OCI-M1 (cell line): ENCODE data around the gene C11orf68.

Experiments used
- DNase-seq: peaks from one replicate; lab custom pipeline; 2025; lab: John Stamatoyannopoulos, UW

The C11orf68 gene

DNA sequence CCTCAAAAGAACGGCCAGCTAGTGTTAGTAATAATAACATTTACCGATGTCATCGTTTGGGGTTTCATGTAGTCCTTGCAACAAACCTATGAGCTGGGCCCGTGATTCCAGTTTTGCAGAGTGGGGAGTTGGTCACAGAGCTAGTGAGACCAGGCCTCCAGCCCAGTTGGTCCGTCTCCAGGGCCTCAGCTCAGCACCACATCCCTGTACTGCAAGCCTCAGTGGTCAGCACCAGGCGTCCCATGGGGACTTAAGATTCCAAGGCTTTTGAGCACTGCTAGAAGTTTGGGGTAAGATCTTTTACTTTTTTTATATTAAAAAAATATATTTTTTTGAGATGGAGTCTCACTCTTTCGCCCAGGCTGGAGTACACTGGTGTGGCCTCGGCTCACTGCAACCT, 25.3 kb upstream of the C11orf68 start:
- DNase-seq = no peak

DNA sequence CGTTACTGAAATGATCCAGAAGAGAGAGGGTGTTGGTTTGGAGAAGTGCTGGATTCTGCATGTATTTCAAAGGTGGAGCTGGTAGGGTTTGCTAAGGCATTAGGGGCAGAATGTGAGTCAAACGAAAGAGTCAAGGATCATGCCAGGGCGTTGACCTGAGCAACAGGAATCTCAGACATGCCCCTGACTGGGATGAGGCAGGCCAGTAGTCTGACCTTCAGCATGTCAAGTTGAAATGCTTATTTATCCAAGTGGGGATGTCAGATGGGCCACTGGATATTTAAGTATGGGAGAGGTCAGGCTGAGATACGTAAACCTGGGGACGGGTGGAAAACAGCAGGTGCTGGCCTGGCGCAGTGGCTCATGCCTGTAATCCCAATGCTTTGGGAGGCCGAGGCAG, 23.7 kb upstream of the C11orf68 start:
- DNase-seq = no peak

DNA sequence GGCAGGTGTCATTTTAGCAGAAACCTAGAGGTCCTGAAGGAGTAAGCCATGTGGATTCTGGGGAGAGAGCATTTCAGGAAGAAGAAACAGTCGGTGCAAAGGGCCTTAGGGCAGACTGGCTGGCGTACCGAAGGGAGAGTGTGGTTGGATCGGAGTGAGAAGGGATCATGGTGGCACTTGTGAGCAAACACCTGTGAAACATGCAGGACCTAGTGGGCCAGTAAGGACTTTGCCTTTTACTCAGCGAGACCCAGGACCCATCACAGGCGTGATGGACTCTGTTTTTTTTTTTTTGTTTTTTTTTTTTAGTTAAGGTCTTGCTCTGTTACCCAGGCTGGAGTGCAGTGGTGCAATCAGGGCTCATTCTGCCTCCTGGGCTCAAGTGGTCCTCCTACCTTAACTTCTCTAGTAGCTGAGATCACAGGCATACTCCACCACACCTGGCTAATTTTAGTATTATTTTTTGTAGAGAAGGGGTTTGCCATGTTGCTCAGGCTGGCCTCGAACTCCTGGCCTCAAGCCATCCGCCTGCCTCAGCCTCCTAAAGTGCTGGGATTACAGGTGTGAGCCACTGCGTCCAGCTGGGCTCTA, 23.0 kb upstream of the C11orf68 start:
- DNase-seq = no peak

DNA sequence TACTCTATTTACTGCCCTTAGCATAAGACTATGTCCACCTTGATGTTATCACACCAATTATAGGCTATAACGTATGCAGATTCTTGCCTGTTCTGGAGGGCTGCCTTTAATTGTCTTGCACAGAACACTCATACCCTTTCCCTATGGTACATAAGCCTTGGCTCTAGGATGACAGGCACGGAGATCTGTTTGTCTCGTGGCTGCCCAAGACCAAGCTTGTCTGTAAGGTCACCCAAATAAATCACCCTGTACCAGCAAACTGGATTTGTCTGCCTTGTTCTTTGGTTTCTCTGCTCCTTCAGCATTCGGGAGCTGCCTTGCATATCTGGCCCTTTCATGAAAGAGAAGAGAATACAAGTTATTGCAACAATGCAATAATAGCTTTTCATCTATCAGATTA, 18.9 kb upstream of the C11orf68 start:
- no peak for DNase-seq

DNA sequence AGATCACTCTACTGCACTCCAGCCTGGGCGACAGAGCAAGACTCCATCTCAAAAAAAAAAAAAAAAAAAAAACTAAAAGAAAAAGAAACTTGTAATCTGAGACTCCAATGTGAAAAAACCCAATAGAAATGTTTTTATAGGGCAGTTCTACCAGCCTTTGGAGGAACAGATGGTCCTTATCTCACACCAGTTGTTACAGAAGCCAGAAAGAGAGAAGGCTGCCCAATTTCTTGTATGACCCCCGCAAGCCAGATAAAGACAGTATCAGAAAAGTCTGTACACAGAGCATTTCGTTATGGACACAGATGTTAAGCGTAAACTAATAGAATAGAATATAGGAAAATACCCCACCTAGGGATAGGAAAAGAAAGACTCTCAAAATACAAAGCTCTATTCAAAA, 15.2 kb upstream of the C11orf68 start:
- DNase-seq = peak; percentile 95

DNA sequence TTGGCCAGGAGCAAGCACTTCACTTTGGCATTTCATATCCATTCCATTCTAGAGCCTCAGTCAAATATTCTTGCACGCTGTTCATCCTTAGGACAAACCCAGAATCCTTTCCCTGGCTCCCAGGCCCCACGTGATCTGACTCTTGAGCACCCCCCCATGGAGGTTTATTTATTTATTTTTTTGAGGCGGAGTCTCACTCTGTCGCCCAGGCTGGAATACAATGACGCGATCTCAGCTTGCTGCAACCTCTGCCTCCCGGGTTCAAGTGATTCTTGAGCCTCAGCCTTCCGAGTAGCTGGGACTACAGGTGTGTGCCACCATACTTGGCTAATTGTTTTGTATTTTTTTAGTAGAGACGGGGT, 13.7 kb upstream of the C11orf68 start:
- DNase-seq = peak; percentile 51

DNA sequence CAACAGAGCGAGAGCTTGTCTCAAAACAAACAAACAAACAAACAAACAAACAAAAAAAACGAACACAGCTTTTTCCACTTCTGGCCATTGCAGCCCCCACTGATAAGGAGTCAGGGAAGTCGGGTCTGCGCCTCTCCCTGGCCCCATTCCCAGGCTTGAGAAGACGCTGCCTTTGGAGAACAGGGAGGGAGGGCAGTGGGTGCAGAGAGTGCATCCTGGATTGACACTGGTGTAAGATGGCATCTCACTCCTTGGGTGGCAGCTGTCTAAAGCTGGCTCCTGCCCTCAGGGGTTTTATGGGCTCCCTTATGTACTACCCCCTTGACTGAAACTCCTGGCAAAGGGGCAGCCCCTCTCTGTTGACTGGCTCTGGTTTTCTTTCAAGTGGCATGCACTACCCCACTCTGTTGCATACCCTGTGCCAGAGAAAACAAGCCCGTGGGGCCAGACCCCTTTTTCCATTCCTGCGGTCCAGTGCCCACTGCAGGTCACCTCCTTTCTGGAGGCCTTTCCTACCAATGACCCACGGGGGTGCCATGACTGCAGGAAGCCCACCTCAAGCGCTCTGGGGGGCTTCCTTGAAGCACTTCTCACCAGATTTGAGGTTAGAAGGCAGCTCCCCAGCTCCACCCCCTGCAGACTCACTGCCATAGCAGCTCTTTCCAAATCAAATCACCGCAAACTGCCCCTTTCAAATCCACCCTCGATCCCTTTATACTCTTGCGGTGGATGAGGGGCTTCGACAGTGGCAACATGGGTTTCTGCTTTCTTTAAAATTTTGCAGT, 13.1 kb upstream of the C11orf68 start:
- no peak for DNase-seq

DNA sequence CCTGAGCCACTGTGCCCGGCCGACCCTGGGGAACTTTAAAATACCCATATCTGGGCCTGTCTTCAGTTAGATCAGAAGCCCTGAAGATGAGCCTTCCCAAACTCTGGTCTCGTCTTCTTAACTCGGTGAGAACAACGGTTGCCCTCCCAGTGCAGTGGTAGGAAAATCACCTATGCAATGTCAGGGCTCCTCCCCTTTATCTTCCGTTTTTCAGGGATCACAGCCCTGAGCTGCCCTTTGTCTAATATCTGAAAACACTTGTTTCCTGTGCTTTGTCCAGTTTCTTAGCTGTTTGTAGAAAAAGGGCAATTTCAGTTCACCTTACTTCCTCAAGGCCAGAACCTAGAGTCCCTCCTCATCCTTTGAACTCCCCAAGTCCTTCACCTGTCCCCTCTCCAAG, 9.8 kb upstream of the C11orf68 start:
- peak; percentile 78 for DNase-seq

DNA sequence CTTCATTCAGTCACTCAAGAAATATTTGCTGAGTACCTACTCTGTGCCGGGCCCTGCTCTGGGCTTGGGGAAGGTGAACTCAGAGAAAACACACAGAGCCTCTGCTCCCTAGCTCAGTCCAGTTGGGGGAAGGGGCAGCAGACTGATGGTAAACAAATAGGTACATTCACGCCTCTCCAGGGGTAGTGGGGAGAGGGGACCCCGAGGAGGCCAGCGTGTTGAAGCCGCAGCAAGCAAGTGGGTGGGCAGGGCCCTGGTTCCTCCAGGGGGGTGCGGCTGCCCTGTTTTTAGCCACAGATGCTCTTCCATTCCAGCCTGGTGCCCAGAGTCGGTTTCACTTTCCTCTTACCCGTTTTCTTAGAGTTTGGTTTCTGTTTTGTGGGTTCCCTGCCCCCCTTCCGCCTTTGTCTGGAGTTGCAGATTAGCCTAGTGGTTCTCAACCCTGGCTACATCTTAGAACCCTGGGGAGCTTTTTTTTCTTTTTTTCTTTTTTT, 9.1 kb upstream of the C11orf68 start:
- DNase-seq = peak; percentile 96

DNA sequence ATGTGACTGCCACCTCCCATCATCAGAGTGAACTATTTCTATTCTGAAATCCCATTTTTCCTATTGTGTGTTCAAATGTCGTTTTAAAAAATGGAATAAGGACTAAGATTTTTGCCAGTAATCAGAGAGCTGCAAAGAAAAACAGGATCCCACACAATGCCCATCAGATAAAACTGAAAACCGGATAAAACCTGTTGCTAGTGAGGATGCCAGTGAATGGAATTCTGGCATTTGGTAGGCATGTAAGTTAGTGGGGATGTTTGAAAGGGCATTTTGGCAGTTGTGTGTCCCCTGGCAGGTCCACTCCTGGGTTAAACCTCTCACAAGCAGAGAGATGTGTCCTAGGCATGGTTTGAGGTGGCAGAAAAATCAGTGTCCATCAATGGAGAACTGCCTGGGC, 6.5 kb upstream of the C11orf68 start:
- DNase-seq = no peak

DNA sequence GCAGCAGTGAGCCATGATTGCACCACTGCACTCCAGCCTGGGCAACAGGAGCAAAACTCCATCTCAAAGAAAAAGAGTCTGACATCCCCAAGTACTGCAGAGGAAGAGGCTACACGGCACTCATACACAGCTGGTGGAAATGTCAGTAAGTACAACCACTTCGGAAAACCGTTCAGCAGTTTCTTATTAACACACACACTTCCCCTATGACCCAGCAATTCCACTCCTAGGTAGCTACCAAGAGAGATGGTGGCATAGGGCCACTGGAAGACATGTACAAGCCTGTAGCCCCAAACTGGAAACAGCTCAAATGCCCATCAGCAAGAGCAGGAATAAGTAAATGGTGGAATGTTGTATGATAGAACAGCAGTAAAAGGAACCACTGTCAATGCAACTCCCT, 3.7 kb upstream of the C11orf68 start:
- no peak for DNase-seq

DNA sequence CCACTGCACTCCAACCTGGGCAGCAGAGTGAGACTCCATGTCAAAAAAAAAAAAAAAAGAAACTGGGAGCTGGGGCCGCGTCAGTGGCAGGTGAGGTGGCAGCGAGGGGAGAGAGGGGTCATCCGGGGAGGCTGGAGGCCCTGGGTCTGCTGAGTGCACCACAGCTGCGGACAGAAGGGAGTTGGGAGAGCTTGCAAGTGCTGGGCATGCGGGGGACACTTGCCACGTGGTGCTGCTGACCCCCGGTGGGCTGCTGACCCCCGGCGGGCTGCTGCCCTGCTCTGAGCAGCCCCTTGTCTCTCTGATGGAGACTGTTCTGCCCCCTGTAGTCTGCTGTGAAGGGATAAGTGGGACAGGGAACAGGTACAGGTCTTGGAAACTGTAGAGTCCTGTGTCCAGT, 3.0 kb upstream of the C11orf68 start:
- no peak for DNase-seq

DNA sequence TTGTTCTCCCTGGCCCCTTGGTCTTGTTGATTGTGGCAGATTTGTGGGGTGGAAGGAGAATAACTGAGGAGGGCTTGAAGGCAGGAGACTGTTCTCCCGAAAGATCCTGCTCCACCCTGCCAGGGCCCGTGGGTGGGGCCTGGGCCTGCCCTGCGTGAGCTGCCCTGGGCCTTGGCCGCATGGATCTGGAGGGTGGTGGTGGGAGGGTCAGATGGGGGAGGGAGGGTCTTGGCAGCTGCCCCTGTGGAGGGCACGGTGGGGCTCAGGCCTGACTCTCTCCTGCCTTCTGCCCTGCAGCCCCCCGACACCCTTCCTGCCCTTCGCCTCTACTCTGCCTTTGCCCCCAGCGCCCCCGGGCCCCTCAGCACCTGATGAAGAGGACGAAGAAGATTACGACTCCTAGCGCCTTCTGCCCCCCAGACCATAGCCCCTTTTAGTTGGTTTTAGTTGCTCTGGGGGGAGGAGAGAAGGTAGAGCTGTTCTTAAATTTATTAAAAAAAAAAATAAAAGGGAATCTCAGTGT, 2.2 kb upstream of the C11orf68 start:
- DNase-seq = no peak

DNA sequence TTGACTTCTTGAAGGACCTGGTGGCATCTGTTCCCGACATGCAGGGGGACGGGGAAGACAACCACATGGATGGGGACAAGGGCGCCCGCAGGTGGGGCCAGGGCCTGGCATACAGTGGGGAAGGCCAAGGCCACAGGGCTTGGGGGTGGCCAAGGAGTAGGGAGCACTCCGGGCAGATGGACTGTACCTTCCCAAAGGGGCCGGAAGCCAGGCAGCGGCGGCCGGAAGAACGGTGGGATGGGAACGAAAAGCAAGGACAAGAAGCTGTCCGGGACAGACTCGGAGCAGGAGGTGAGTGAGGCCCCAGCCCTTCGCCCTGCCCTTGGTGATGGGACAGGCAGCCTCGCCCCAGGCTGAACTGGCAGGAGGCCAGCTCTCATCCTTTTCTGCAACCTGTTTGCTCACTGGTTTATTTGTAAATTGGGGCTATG, 1.5 kb upstream of the C11orf68 start:
- no peak for DNase-seq

DNA sequence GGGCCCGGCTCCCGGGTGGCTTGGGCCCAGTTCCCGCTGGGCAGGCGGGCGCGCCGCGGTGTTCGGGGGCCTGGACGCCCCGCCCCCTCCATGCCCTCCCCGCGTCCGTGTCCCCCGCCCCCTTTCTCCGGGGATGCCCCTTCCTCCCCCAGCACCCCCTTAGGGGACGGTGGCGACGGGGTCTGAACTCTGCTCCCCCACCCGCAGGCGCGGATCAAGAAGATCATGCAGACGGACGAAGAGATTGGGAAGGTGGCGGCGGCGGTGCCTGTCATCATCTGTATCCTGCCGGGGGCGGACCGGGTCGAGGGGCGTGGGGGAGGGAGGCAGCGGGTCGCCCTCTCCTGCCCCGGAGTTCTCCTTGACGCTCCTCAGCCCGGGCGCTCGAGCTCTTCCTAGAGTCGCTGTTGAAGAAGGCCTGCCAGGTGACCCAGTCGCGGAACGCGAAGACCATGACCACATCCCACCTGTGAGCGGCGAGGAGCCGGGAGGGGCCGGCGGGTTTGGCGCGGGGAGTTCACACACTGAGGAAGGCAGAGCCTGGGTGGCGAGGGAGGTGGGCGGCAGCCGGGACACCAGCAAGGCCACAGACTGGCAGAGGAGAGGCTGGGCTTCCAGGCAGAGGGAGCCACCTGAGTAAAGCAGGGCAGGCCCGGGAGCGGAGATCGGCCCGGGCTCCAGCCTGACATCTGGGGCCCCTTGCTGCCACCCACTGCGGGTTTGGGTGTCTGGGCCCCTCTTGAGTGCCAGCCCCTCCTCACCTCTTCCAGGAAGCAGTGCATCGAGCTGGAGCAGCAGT, 910 bp upstream of the C11orf68 start:
- DNase-seq = peak; percentile 58

DNA sequence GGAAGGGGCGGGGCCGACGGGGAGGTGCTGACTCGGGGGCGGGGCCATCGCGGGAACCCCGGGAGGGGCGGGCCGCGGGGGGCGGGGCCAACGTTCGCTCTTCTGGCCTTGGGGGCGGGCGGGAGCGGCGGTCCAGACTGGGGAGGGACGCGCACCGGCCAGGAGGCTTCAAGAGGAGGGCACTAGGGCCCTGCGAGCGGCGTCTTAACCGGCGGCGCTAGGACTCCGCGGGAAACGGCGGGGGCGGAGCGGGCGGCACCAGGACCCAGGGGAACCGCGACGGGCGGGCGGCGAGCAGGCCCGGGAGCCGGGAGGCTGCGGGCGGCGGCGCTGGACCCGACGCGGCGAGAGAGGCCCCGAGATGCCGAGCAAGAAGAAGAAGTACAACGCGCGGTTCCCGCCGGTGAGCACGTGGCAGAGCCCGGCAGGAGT, 295 bp upstream of the C11orf68 start, which contains the start of gene DRAP1:
Gene DRAP1 (plus strand): TSS at position 286 of the 432 bp plus-strand sequence. CDS start 76 bp downstream, at position 362.
- DNase-seq = peak; percentile 99

DNA sequence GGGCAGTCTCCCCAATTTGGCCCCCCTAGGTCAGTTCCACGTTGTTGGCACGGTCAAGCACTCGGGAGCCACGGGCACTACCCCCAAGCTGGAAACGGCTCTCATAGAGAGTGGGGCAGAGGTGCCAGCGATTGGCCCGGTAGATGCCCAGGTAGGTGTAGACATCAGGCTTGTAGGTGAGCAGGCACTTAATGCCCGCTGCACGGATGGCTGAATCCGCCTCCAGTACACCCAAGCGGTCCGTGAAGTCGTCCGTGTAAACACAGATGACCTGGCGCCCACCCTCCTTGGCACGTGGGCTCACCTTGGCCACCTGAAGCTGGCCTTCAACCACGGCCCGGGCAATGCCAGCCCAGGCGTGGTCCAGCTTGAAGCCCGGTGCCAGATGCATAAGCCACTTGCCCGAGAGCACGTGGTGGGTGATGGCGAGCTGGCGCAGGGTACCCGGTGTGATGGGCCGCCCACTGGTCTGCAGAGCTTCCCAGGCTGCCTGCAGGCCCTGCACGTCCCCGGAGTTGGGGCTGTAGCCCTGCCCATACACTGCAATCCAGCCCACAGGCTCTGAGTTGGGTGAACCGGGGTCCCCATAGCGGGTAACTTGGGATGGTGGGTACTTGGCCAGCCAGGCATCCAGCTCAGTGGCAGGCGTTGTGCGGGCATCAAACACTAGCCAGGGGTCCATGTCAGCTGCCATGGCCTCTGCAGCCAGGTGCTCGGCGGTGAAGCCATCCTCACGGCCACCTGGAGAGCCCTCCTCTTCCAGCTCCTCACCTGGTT, 1.2 kb downstream of the C11orf68 start:
- DNase-seq = no peak

DNA sequence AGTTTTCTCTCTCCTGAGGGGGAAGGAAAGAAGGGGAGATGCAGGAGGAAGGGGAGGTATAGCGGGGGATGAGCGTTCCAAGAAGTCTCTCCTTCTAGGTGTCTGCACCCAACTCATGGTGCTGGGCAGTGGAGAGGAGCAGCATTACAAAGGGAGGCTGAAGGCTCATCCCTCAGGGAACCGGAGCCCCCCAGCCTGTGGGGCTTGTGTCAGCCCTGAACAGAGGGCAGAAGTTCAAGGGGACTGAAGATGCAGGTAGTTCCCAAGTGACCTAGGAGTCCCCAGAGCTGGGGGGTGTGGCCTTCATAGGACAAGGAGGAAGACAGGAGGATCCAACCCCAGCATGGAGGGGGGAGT, 1.8 kb downstream of the C11orf68 start:
- no peak for DNase-seq

DNA sequence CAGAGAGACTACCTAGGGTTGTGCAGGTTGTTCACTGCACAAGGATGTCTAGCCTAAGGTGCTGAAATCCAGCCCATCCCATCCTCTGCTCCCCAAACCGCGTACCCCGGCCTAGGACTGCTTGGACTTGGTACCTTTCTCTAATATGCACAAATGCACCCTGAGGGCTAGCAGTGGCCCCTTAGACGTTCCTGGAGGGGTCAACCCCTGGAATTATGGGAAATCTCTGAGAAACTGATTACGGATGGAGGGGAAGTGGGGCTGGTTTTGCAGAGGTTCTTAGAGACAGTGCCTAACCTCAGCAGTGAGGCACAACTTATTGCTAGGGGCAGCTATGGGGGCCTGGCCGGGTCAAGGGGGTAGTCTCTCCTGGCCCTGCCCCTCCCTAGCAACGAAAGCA, 2.5 kb downstream of the C11orf68 start:
- DNase-seq = no peak

DNA sequence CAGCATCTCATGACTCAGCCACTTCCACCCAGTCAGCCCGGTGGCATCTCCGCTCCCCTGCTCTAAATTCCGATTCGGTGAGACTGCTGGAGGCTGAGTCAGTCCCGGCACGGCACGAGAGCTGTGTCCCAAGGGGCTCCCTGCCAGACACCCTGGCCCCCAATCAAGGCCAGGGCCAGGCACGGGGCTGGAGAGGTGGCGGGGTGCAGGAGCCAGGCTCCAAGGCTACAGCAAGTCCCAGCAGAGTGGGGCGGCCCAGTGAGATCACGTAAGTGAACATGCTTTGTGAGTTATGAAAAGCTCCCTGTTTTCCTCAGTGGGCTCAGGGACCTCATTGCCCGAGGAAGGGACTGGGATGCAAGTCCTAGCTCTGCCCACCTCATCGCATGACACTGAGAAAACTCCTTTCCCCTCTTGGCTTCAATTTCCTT, 3.0 kb downstream of the C11orf68 start:
- no peak for DNase-seq

DNA sequence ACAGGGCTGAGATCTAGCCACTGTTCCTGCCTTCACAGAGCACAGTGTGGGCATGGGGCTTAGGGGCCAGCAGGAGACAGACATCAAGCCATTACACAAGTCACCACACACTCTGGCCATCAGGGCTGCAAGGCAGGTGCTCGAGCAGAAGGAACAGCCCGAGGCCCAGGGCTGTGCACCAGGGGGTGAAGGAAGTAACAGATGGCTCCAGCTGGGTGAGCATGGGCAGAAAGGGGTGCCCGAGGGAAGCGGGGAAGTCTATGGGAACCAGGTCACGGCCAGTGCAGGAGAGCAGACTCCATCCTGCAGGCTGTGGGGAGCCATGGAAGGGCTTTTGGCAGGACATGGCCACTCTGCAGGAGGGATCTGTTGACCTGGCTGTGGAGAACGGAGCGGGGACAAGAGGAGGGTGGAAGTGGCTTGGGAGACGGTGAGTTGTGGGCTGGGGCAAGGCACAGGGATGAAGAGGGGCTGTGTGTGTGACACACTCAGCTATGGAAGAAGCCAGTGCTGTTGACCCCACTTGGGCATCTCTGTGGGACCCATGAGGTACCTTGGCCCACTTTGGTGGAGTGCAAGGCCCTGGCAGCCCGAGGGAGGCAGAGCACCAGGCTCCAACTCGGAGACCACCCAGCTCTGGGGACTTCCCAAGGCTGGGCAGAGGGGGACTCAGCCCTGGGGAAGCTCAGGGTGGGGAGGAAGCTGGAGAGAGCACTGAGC, 3.6 kb downstream of the C11orf68 start:
- no peak for DNase-seq
